HepG2 (cell line): Measurements from ENCODE around the gene ERBB3. TPM values are rescaled to one million over a fixed set of nuclear protein-coding genes. Genes with fewer than 3 reads are reported as not detected.

Experiments used
- ADNP ChIP-seq: sonication (generic); formaldehyde crosslinking; IDR thresholded peaks from 2 replicates; pipeline ENCODE4 v1.4.0; 2020; ENCODE audit warnings: missing genetic modification reagents
- ATF3 ChIP-seq: sonication (generic); formaldehyde crosslinking; IDR thresholded peaks from 2 replicates; pipeline ENCODE4 v1.4.0; 2020; ENCODE audit warnings: missing genetic modification reagents
- BRF2 ChIP-seq: sonication (generic); formaldehyde crosslinking; IDR thresholded peaks from 2 replicates; pipeline ENCODE4 v1.8.1; 2022; ENCODE audit warnings: mild to moderate bottlenecking, missing genetic modification reagents
- FLYWCH1 ChIP-seq: sonication (generic); formaldehyde crosslinking; IDR thresholded peaks from 2 replicates; pipeline ENCODE4 v1.8.1; 2023; ENCODE audit warnings: mild to moderate bottlenecking, missing genetic modification reagents
- HDAC1 ChIP-seq: sonication (generic); formaldehyde crosslinking; IDR thresholded peaks from 2 replicates; pipeline ENCODE4 v1.5.1; 2020; ENCODE audit warnings: mild to moderate bottlenecking, missing genetic modification reagents
- HNRNPK ChIP-seq: fragments of 200-400 bp; formaldehyde crosslinking; IDR thresholded peaks from 2 replicates; pipeline ENCODE4 v1.6.1; 2018; ENCODE audit warnings: low read length, low read depth, moderate library complexity, mild to moderate bottlenecking; ENCODE audit not compliant: poor library complexity, severe bottlenecking
- KMT2A ChIP-seq: sonication (generic); formaldehyde crosslinking; IDR thresholded peaks from 2 replicates; pipeline ENCODE4 v1.4.0; 2020; ENCODE audit warnings: missing genetic modification reagents
- MED1 ChIP-seq: sonication (generic); formaldehyde crosslinking; IDR thresholded peaks from 2 replicates; pipeline ENCODE4 v1.4.0; 2020; ENCODE audit warnings: missing genetic modification reagents
- MXD4 ChIP-seq: IDR thresholded peaks from 2 replicates; pipeline ENCODE4 v1.6.1; 2016; ENCODE audit warnings: mild to moderate bottlenecking, missing biosample characterization, missing genetic modification reagents
- NFKB2 ChIP-seq: sonication (generic); formaldehyde crosslinking; IDR thresholded peaks from 2 replicates; pipeline ENCODE4 v1.4.0; 2020; ENCODE audit warnings: missing genetic modification reagents, borderline replicate concordance
- NONO ChIP-seq, 2 experiments: fragments of 450-650 bp in 1 of 2; sonication (generic) in 1 of 2; formaldehyde crosslinking in 1 of 2; IDR thresholded peaks in 1 of 2; conservative IDR thresholded peaks in 1 of 2; 2 replicates each; pipeline versions ENCODE4 v1.6.1 to v1.8.0; 2017 to 2022; ENCODE audit warnings: mild to moderate bottlenecking in 1 of 2, missing genetic modification reagents in 1 of 2, moderate library complexity in 1 of 2
- THAP9 ChIP-seq: sonication (generic); formaldehyde crosslinking; IDR thresholded peaks from 2 replicates; pipeline ENCODE4; 2020; ENCODE audit warnings: missing genetic modification reagents, mild to moderate bottlenecking, borderline replicate concordance
- TSC22D2 ChIP-seq: sonication (generic); formaldehyde crosslinking; IDR thresholded peaks from 2 replicates; pipeline ENCODE4 v1.5.1; 2020; ENCODE audit warnings: missing genetic modification reagents, mild to moderate bottlenecking, borderline replicate concordance
- ZBTB42 ChIP-seq: sonication (generic); formaldehyde crosslinking; IDR thresholded peaks from 2 replicates; pipeline ENCODE4 v1.5.0; 2020; ENCODE audit warnings: mild to moderate bottlenecking, missing genetic modification reagents
- ZNF274 ChIP-seq: sonication (generic); formaldehyde crosslinking; IDR thresholded peaks from 2 replicates; pipeline ENCODE4 v1.5.1; 2020; ENCODE audit warnings: mild to moderate bottlenecking, missing genetic modification reagents
- ZNF335 ChIP-seq: sonication (generic); formaldehyde crosslinking; IDR thresholded peaks from 2 replicates; pipeline ENCODE4 v1.4.0; 2020; ENCODE audit warnings: missing genetic modification reagents
- ZNF710 ChIP-seq: sonication (generic); formaldehyde crosslinking; IDR thresholded peaks from 2 replicates; pipeline ENCODE4 v1.5.0; 2020; ENCODE audit warnings: mild to moderate bottlenecking, missing genetic modification reagents, borderline replicate concordance
- ZNF773 ChIP-seq: sonication (generic); formaldehyde crosslinking; IDR thresholded peaks from 2 replicates; pipeline ENCODE4 v1.4.0; 2020; ENCODE audit warnings: missing genetic modification reagents, borderline replicate concordance
- ZNF776 ChIP-seq: sonication (generic); formaldehyde crosslinking; IDR thresholded peaks from 2 replicates; pipeline ENCODE4 v1.4.0; 2020; ENCODE audit warnings: mild to moderate bottlenecking, missing genetic modification reagents
- ZNF781 ChIP-seq: sonication (generic); formaldehyde crosslinking; IDR thresholded peaks from 2 replicates; pipeline ENCODE4 v1.5.1; 2020; ENCODE audit warnings: borderline replicate concordance, mild to moderate bottlenecking, missing genetic modification reagents; ENCODE audit errors: not compliant biosample characterization
- ZNF784 ChIP-seq: sonication (generic); formaldehyde crosslinking; IDR thresholded peaks from 2 replicates; pipeline ENCODE4 v1.5.1; 2020; ENCODE audit warnings: missing genetic modification reagents, mild to moderate bottlenecking, borderline replicate concordance
- polyA plus RNA-seq, 8 experiments: library from polyadenylated mRNA; depleted of rRNA in 3 of 8; stranded (reverse) in 7 of 8; unstranded in 1 of 8; fragments of >200 nt; fragmentation: Illumina TruSeq in 4 of 8; extraction: Trizol in 4 of 8; gene quantifications; 2 replicates each; pipeline versions ENCODE4 v1.2.1 to v1.2.3, GENCODE V29; 2011 to 2016; ENCODE audit warnings: low read depth in 4 of 8, missing spikeins in 1 of 8, mixed read lengths in 1 of 8; ENCODE audit not compliant: insufficient read depth in 1 of 8
- total RNA-seq, 5 experiments: library from RNA; depleted of rRNA; stranded (reverse); fragments of >200 nt; fragmentation: Illumina TruSeq; extraction: Trizol; gene quantifications; 2 replicates each; pipeline ENCODE4 v1.2.3, GENCODE V29; 2016; ENCODE audit warnings: low read depth in 1 of 5

The ERBB3 gene
- total and polyA plus RNA-seq, 2 of the 13 experiments (the other 11 are each of a cell fraction or from before 2014, with no cell fraction given): 93.6 to 358 TPM

GRCh38 chr12:56078931-56079722 lies 838 bp upstream of the ERBB3 start (continued):
- TF ChIP-seq ZNF773 (CRISPR knock-in tag) (no peak), THAP9 (CRISPR knock-in tag) (peak; percentile 61; the same call in 1 of the 2 replicates), HNRNPK (peak; percentile 49), FLYWCH1 (peak; percentile 37; the same call in 1 of the 2 replicates), NONO (IDR thresholded peaks at IDR 0.05) (no peak), NONO (CRISPR knock-in tag; conservative IDR thresholded peaks at IDR 0.05) (peak; percentile 49; the same call in 1 of the 2 replicates), ADNP (CRISPR knock-in tag) (no peak), TSC22D2 (CRISPR knock-in tag) (peak; percentile 30; the same call in 1 of the 2 replicates), ZNF776 (peak; percentile 1; the same call in 1 of the 2 replicates), ZNF274 (peak; percentile 66; the same call in 1 of the 2 replicates), ZNF781 (CRISPR knock-in tag) (peak; percentile 69), ZNF784 (CRISPR knock-in tag) (0 out of 2 replicates have a peak, but pooled peaks have one; percentile 15), MED1 (CRISPR knock-in tag) (peak; percentile 62), ZNF335 (0 out of 2 replicates have a peak, but pooled peaks have one; percentile 36), HDAC1 (CRISPR knock-in tag) (peak; percentile 77; the same call in 1 of the 2 replicates), ZNF710 (no peak), ATF3 (0 out of 2 replicates have a peak, but pooled peaks have one; percentile 11), KMT2A (peak; percentile 36; the same call in 1 of the 2 replicates), ZBTB42 (CRISPR knock-in tag) (no peak), BRF2 (CRISPR knock-in tag) (no peak), MXD4 (CRISPR knock-in tag) (no peak; the same call in 1 of the 2 replicates), NFKB2 (CRISPR knock-in tag) (peak; percentile 82; the same call in 1 of the 2 replicates)
